Measurements from ENCODE around the gene ADGRG2.

- TF ChIP-seq POLR2A (IDR thresholded peaks at IDR 0.05; ENCODE audit: low read length) (no peak), GATA1 (IDR thresholded peaks at IDR 0.05; ENCODE audit: low read depth, low read length) (no peak)
These were observed 157.4 kb downstream of the ADGRG2 start for GRCh38 chrX:18964901-18965300.
